ENCODE data around the gene FGF1. TPM values are rescaled to one million over a fixed set of nuclear protein-coding genes. Genes with fewer than 3 reads are reported as not detected.

The FGF1 gene
- polyA plus RNA-seq, 3 donors: not detected

GRCh38 chr5:142611154-142611553 is 74.7 kb downstream of the FGF1 start:
- no peak overlapping the region for H3K4me3 Mint-ChIP-seq
- H3K36me3 Mint-ChIP-seq: no peaks in the 10 kb centered on the region
- no peaks in the 10 kb centered on the region for H4K20me1 ChIP-seq (ENCODE audit: insufficient read depth, low read length)
- no peak overlapping the region for H3K9ac ChIP-seq (ENCODE audit: insufficient read depth, low read length, poor library complexity, severe bottlenecking)
- peak in 2 of 3 donors; percentile 8 to 23 for DNase-seq
- no peaks in the 10 kb centered on the region for H3K79me2 ChIP-seq (ENCODE audit: insufficient read depth, low read length)
- no peak overlapping the region for H3K27ac ChIP-seq (ENCODE audit: low read depth in 1 of 2, low read length in 2 of 2)
- H3K27ac Mint-ChIP-seq: no peak overlapping the region
- peaks cover 9 to 23% (median 17%) of the 10 kb centered on the region in 3 donors for H3K27me3 Mint-ChIP-seq (ENCODE audit: low read depth in 3 of 3)
- no peak overlapping the region for H3K4me3 ChIP-seq (replicated peaks in 1 of 3; ENCODE audit: low read depth in 2 of 3, low read length in 3 of 3)
- no peaks in the 10 kb centered on the region for H3K4me1 ChIP-seq (ENCODE audit: control insufficient read depth in 1 of 2, insufficient read depth in 2 of 2, low read length in 2 of 2)
- H3K9me3 Mint-ChIP-seq: no peaks in the 10 kb centered on the region
- no peaks in the 10 kb centered on the region for H3K4me1 Mint-ChIP-seq
- H3K4me2 ChIP-seq (replicated peaks; ENCODE audit: extremely low read depth, low read length, poor library complexity, severe bottlenecking): no peak overlapping the region
- no peak overlapping the region for H2AFZ ChIP-seq (ENCODE audit: insufficient read depth, low read depth, low read length, poor library complexity, severe bottlenecking)
- H3K9me3 ChIP-seq (replicated peaks in 1 of 2; ENCODE audit: control insufficient read depth in 1 of 2, insufficient read depth in 1 of 2, low read length in 2 of 2): no peaks in the 10 kb centered on the region
- H3K27me3 ChIP-seq (ENCODE audit: control insufficient read depth in 2 of 2, insufficient read depth in 2 of 2, low read length in 2 of 2): peaks cover 0 to 4% of the 10 kb centered on the region in 2 donors
- TF ChIP-seq CTCF (IDR thresholded peaks at IDR 0.05): peak; percentile 82
- intact Hi-C loops (cut with micrococcal nuclease): loop anchor here in 1 of 2 donors (5.0 kb wide), 1 partner anchor 86 kb away; no protein-coding TSS in a partner anchor
- 32% methylated on average over 5 of the region's 8 CpGs for WGBS (ENCODE audit: insufficient coverage)
- H3K36me3 ChIP-seq (replicated peaks in 1 of 2; ENCODE audit: control insufficient read depth in 1 of 2, insufficient read depth in 2 of 2, low read length in 2 of 2): no peaks in the 10 kb centered on the region

- no peak for DNase-seq
- H3K4me2 ChIP-seq (replicated peaks; ENCODE audit: extremely low read depth, low read length, poor library complexity, severe bottlenecking): no peak overlapping the region
- no peak overlapping the region for H3K4me3 ChIP-seq (replicated peaks in 1 of 3; ENCODE audit: low read depth in 2 of 3, low read length in 3 of 3)
- no peak overlapping the region for H3K4me3 Mint-ChIP-seq
- H3K27ac ChIP-seq (ENCODE audit: low read depth in 1 of 2, low read length in 2 of 2): no peak overlapping the region
- H3K9ac ChIP-seq (ENCODE audit: insufficient read depth, low read length, poor library complexity, severe bottlenecking): no peak overlapping the region
- H3K27ac Mint-ChIP-seq: no peak overlapping the region
- WGBS (ENCODE audit: insufficient coverage): 88% methylated on average over 4 of the region's 6 CpGs
- no peaks in the 10 kb centered on the region for H3K4me1 Mint-ChIP-seq
- H3K9me3 Mint-ChIP-seq: no peaks in the 10 kb centered on the region
- H3K27me3 ChIP-seq (ENCODE audit: control insufficient read depth in 2 of 2, insufficient read depth in 2 of 2, low read length in 2 of 2): peaks cover 0 to 4% of the 10 kb centered on the region in 2 donors
- H3K27me3 Mint-ChIP-seq (ENCODE audit: low read depth in 3 of 3): peaks cover 9 to 23% (median 19%) of the 10 kb centered on the region in 3 donors
- H3K79me2 ChIP-seq (ENCODE audit: insufficient read depth, low read length): no peaks in the 10 kb centered on the region
- no peaks in the 10 kb centered on the region for H3K9me3 ChIP-seq (replicated peaks in 1 of 2; ENCODE audit: control insufficient read depth in 1 of 2, insufficient read depth in 1 of 2, low read length in 2 of 2)
- H3K36me3 ChIP-seq (replicated peaks in 1 of 2; ENCODE audit: control insufficient read depth in 1 of 2, insufficient read depth in 2 of 2, low read length in 2 of 2): no peaks in the 10 kb centered on the region
- intact Hi-C loops (cut with micrococcal nuclease): loop anchor here in 1 of 2 donors (5.0 kb wide), 1 partner anchor 87 kb away; no protein-coding TSS in a partner anchor
- H2AFZ ChIP-seq (ENCODE audit: insufficient read depth, low read depth, low read length, poor library complexity, severe bottlenecking): no peak overlapping the region
- no peaks in the 10 kb centered on the region for H4K20me1 ChIP-seq (ENCODE audit: insufficient read depth, low read length)
- TF ChIP-seq CTCF (IDR thresholded peaks at IDR 0.05): no peak
- H3K36me3 Mint-ChIP-seq: no peaks in the 10 kb centered on the region
- H3K4me1 ChIP-seq (ENCODE audit: control insufficient read depth in 1 of 2, insufficient read depth in 2 of 2, low read length in 2 of 2): no peaks in the 10 kb centered on the region
Measured at GRCh38 chr5:142610176-142611001, 75.5 kb downstream of the FGF1 start.

Data from CD14-positive monocyte (primary cell).